IMR-90 (cell line): ENCODE results near the gene NKAIN4. TPM values are rescaled to one million over a fixed set of nuclear protein-coding genes. Genes with fewer than 3 reads are reported as not detected.
A peak's percentile ranks its signal among the peaks of the same experiment; 100 is the strongest.

Experiments
- ATAC-seq: fragments of 200-7000 bp; cut with Tn5 transposase; 2 replicates; pipeline ENCODE4 v1.9.1; 2020; ENCODE audit warnings: low read depth, mild to moderate bottlenecking, moderate library complexity
- BruUV-seq: library from RNA; stranded (reverse); fragments of 400-500 nt; replicated peaks from 2 replicates; lab custom pipeline; 2021; lab: Mats Ljungman, UMichigan
- CTCF ChIA-PET: fragments of 300-600 bp; formaldehyde crosslinking; extraction: SDS; loops from one replicate; lab custom pipeline; 2021; ENCODE audit warnings: antibody characterized with exemption; lab: Yijun Ruan, JAX
- POLR2A ChIA-PET: fragments of 300-600 bp; sonication (Branson Sonifier 250); formaldehyde crosslinking; loops from one replicate; lab custom pipeline; 2022; ENCODE audit warnings: antibody characterized with exemption; ENCODE audit not compliant: unreplicated experiment; lab: Charles Lee
- DNase-seq: peaks from one replicate; pipeline ENCODE4 v3.0.0; 2013
- H2AFZ ChIP-seq: replicated peaks from 2 replicates; pipeline ENCODE3; 2013; ENCODE audit warnings: low read length, mild to moderate bottlenecking; ENCODE audit not compliant: poor library complexity
- H2AK5ac ChIP-seq: 2 replicates; pipeline ENCODE4 v1.6.1; 2013; ENCODE audit warnings: low read depth, low read length, inconsistent platforms
- H2AK9ac ChIP-seq: replicated peaks from 2 replicates; pipeline ENCODE3; 2013; ENCODE audit warnings: mild to moderate bottlenecking, low read depth, low read length, moderate library complexity; ENCODE audit not compliant: poor library complexity
- H2BK120ac ChIP-seq: 2 replicates; pipeline ENCODE4 v1.6.1; 2013; ENCODE audit warnings: low read depth, low read length, inconsistent platforms
- H2BK15ac ChIP-seq: 3 replicates; pipeline ENCODE4 v1.6.1; 2013; ENCODE audit warnings: low read depth, low read length, inconsistent platforms
- H2BK20ac ChIP-seq: 2 replicates; pipeline ENCODE4 v1.6.1; 2013; ENCODE audit warnings: low read depth, mild to moderate bottlenecking, inconsistent platforms, low read length, moderate library complexity
- H2BK5ac ChIP-seq: 2 replicates; pipeline ENCODE4 v1.6.1; 2013; ENCODE audit warnings: mild to moderate bottlenecking, low read depth, low read length, inconsistent platforms; ENCODE audit not compliant: poor library complexity, severe bottlenecking
- H3K14ac ChIP-seq: replicated peaks from 2 replicates; pipeline ENCODE4 v1.6.1; 2013; ENCODE audit warnings: low read depth, low read length, inconsistent platforms
- H3K18ac ChIP-seq: 2 replicates; pipeline ENCODE4 v1.6.1; 2013; ENCODE audit warnings: low read depth, low read length, control low read depth
- H3K23ac ChIP-seq: 2 replicates; pipeline ENCODE4 v1.6.1; 2013; ENCODE audit warnings: low read depth, low read length, inconsistent platforms
- H3K27ac ChIP-seq: 2 replicates; pipeline ENCODE4 v1.5.1; 2013; ENCODE audit warnings: mild to moderate bottlenecking, control low read depth, low read length; ENCODE audit not compliant: insufficient read depth
- H3K27me3 ChIP-seq: 2 replicates; pipeline ENCODE4 v1.6.1; 2013; ENCODE audit warnings: low read length; ENCODE audit not compliant: control insufficient read depth, insufficient read depth
- H3K36me3 ChIP-seq: 2 replicates; pipeline ENCODE4 v1.6.1; 2013; ENCODE audit warnings: low read length, mixed read lengths; ENCODE audit not compliant: control insufficient read depth, insufficient read depth
- H3K4ac ChIP-seq: 2 replicates; pipeline ENCODE4 v1.6.1; 2013; ENCODE audit warnings: low read depth, low read length, inconsistent platforms
- H3K4me1 ChIP-seq: 2 replicates; pipeline ENCODE4 v1.6.1; 2013; ENCODE audit warnings: low read length, mixed read lengths; ENCODE audit not compliant: control insufficient read depth, insufficient read depth
- H3K4me2 ChIP-seq: 2 replicates; pipeline ENCODE4 v1.6.1; 2013; ENCODE audit warnings: low read depth, mild to moderate bottlenecking, control low read depth, low read length, moderate library complexity
- H3K4me3 ChIP-seq: 2 replicates; pipeline ENCODE4 v1.5.1; 2013; ENCODE audit warnings: low read depth, mild to moderate bottlenecking, control low read depth, low read length, moderate library complexity; ENCODE audit not compliant: insufficient read depth
- H3K56ac ChIP-seq: 2 replicates; pipeline ENCODE4 v1.6.1; 2013; ENCODE audit warnings: low read length, inconsistent platforms; ENCODE audit not compliant: insufficient read depth; ENCODE audit errors: extremely low read depth
- H3K79me1 ChIP-seq, 2 experiments: 2 replicates each; pipeline ENCODE4 v1.6.1; 2013; ENCODE audit warnings: low read length in 2 of 2, inconsistent platforms in 1 of 2, low read depth in 1 of 2
- H3K9ac ChIP-seq: 2 replicates; pipeline ENCODE4 v1.6.1; 2013; ENCODE audit warnings: low read depth, low read length, control low read depth
- H3K9me1 ChIP-seq: 2 replicates; pipeline ENCODE4 v1.6.1; 2013; ENCODE audit warnings: low read length, inconsistent platforms; ENCODE audit not compliant: insufficient read depth
- H3K9me3 ChIP-seq: 2 replicates; pipeline ENCODE4 v1.6.1; 2013; ENCODE audit warnings: low read length; ENCODE audit not compliant: control insufficient read depth, insufficient read depth
- H4K20me1 ChIP-seq: 2 replicates; pipeline ENCODE4 v1.6.1; 2013; ENCODE audit warnings: low read length, inconsistent platforms; ENCODE audit not compliant: insufficient read depth
- H4K5ac ChIP-seq: 2 replicates; pipeline ENCODE4 v1.6.1; 2013; ENCODE audit warnings: mild to moderate bottlenecking, low read depth, low read length, control low read depth
- H4K8ac ChIP-seq, 2 experiments: 2 replicates each; pipeline ENCODE4 v1.6.1; 2013; ENCODE audit warnings: low read depth in 2 of 2, low read length in 2 of 2, control low read depth in 1 of 2, inconsistent platforms in 1 of 2
- H4K91ac ChIP-seq: 2 replicates; pipeline ENCODE4 v1.6.1; 2013; ENCODE audit warnings: low read depth, low read length, inconsistent platforms; ENCODE audit not compliant: insufficient read depth
- BHLHE40 ChIP-seq: fragments of 150-350 bp; IDR thresholded peaks from 2 replicates; pipeline ENCODE4 v1.6.1; 2016; ENCODE audit warnings: mild to moderate bottlenecking, low read depth, low read length
- CEBPB ChIP-seq: IDR thresholded peaks from 2 replicates; pipeline ENCODE4 v1.6.1; 2012; ENCODE audit warnings: low read depth, low read length, improper control_type of control experiment
- CHD1 ChIP-seq: IDR thresholded peaks from 2 replicates; pipeline ENCODE4 v1.6.1; 2012; ENCODE audit warnings: low read depth, low read length, improper control_type of control experiment
- CTCF ChIP-seq: conservative IDR thresholded peaks from 2 replicates; pipeline ENCODE4 v1.5.1; 2012; ENCODE audit warnings: mild to moderate bottlenecking, low read depth, low read length, improper control_type of control experiment
- ELK1 ChIP-seq: fragments of 150-350 bp; IDR thresholded peaks from 2 replicates; pipeline ENCODE4 v1.6.1; 2016; ENCODE audit warnings: low read depth, mild to moderate bottlenecking, low read length, moderate library complexity, borderline replicate concordance
- MAFK ChIP-seq: IDR thresholded peaks from 2 replicates; pipeline ENCODE4 v1.6.1; 2012; ENCODE audit warnings: low read depth, low read length, improper control_type of control experiment
- MXI1 ChIP-seq: IDR thresholded peaks from 2 replicates; pipeline ENCODE4 v1.6.1; 2012; ENCODE audit warnings: low read depth, mild to moderate bottlenecking, low read length, moderate library complexity, borderline replicate concordance
- POLR2A ChIP-seq: IDR thresholded peaks from 2 replicates; pipeline ENCODE4 v1.6.1; 2012; ENCODE audit warnings: mild to moderate bottlenecking, low read depth, low read length
- RAD21 ChIP-seq: IDR thresholded peaks from 2 replicates; pipeline ENCODE4 v1.6.1; 2012; ENCODE audit warnings: low read length, improper control_type of control experiment
- RCOR1 ChIP-seq: IDR thresholded peaks from 2 replicates; pipeline ENCODE4 v1.6.1; 2012; ENCODE audit warnings: mild to moderate bottlenecking, low read length, improper control_type of control experiment; ENCODE audit not compliant: insufficient replicate concordance
- SMC3 ChIP-seq: fragments of 150-350 bp; IDR thresholded peaks from 2 replicates; pipeline ENCODE4 v1.6.1; 2016; ENCODE audit warnings: low read depth, mild to moderate bottlenecking, antibody characterized with exemption, low read length, moderate library complexity
- WGBS, 2 experiments: methylation state at CpG; one replicate each; pipeline versions ENCODE4 v1.1.5 to v1.1.7; 2013; ENCODE audit warnings: missing lambda C conversion rate in 2 of 2; ENCODE audit not compliant: insufficient read length in 1 of 2; ENCODE audit errors: extremely low coverage in 2 of 2; 5-methylcytosine and 5-hydroxymethylcytosine counted together
- dilution Hi-C: fragments of 300-500 bp; cut with HindIII; formaldehyde crosslinking; loops from one replicate; pipeline ENCODE4 v1.14.3; 2018; ENCODE audit warnings: low sequenced_read_pairs; ENCODE audit not compliant: unreplicated experiment
- in situ Hi-C: fragments of 300-500 bp; cut with MboI; formaldehyde crosslinking; loops from 3 replicates; pipeline ENCODE4 v1.14.3; 2019; ENCODE audit warnings: low sequenced_read_pairs, inconsistent platforms, mixed read lengths
- intact Hi-C: fragments of 100-400 bp; cut with micrococcal nuclease; formaldehyde crosslinking; loops from 2 replicates; pipeline ENCODE4 v1.10.0; 2022
- polyA plus RNA-seq, 3 experiments: library from polyadenylated mRNA; depleted of rRNA; stranded (reverse); fragments of >200 nt; gene quantifications; 2 replicates each; pipeline ENCODE4 v1.2.3, GENCODE V29; 2012; ENCODE audit warnings: low replicate concordance in 1 of 3
- total RNA-seq: library from RNA; depleted of rRNA; stranded (reverse); fragments of >200 nt; gene quantifications from 2 replicates; pipeline ENCODE4 v1.2.3, GENCODE V29; 2012

NKAIN4 gene
- total and polyA plus RNA-seq, 2 of the 4 experiments (the other 2 are of a cell fraction), result not detected

GRCh38 chr20:63215101-63216040, 38.9 kb downstream of the NKAIN4 start (continued):
- TF ChIP-seq ELK1 (no peak), CEBPB (no peak)

- Histone ChIP-seq H3K9me3 (no peaks in the 10 kb centered on the region), H4K5ac (no peak overlapping the region), H2BK20ac (no peak overlapping the region), H2BK120ac (no peak overlapping the region), H3K9me1 (peaks cover 6% of the 10 kb centered on the region; the same call in 1 of the 2 replicates), H4K20me1 (peaks cover 57% of the 10 kb centered on the region), H2AFZ (no peak overlapping the region), H4K91ac (no peak overlapping the region), H2BK5ac (no peak overlapping the region), H3K56ac (no peak overlapping the region), H3K4me2 (peak overlapping the region; percentile 96; the same call in 1 of the 2 replicates), H4K8ac (no peak overlapping the region), H3K14ac (no peak overlapping the region), H3K36me3 (peaks cover 29% of the 10 kb centered on the region), H3K79me1 (peaks cover 23 to 53% of the 10 kb centered on the region in 2 experiments), H2AK9ac (no peak overlapping the region), H2BK15ac (no peak overlapping the region), H3K27me3 (peaks cover 2% of the 10 kb centered on the region; the same call in 1 of the 2 replicates), H3K4me3 (no peak overlapping the region), H2AK5ac (no peak overlapping the region), H3K18ac (no peak overlapping the region), H3K27ac (no peak overlapping the region), H3K9ac (no peak overlapping the region), H3K23ac (no peak overlapping the region), H3K4me1 (peaks cover 6% of the 10 kb centered on the region), H3K4ac (no peak overlapping the region)
- dilution Hi-C loops, result no loop called here
- in situ Hi-C loops, result no loop called here
- no peak for ATAC-seq
- ChIA-PET CTCF (interaction anchor here (0.6 to 2.2 kb wide), 2 partner anchors 9 to 1189 kb away, joined by 3 to 10 read pairs; no protein-coding TSS in a partner anchor), POLR2A (no interaction called here)
- intact Hi-C loops, result no loop called here
- WGBS, 2 experiments, result 100% methylated on average over 1 of the region's 6 CpGs; no CpG with 5 or more reads in 1 of the 2 experiments
- DNase-seq, result no peak
- no TSS peak for BruUV-seq
- TF ChIP-seq SMC3 (no peak), BHLHE40 (no peak), CHD1 (no peak), RCOR1 (no peak), CEBPB (no peak), RAD21 (no peak), POLR2A (no peak), CTCF (no peak), MXI1 (no peak), MAFK (no peak), ELK1 (no peak)
These were observed 39.7 kb downstream of the NKAIN4 start for GRCh38 chr20:63214514-63214913.
